SW480 (cell line): ENCODE data around the gene CFAP69.
"Not testable (repeated sequence)": the region's sequence is repeated elsewhere in the genome, so short reads cannot be mapped to it uniquely, and the experiment has no call there.

Experiments used
- DNase-seq: peaks from one replicate; pipeline ENCODE4 v3.0.0-alpha.2; 2016; ENCODE audit warnings: low spot score

The CFAP69 gene

GRCh38 chr7:90231304-90231703, 13.7 kb upstream of the CFAP69 start:
- no peak for DNase-seq

- no peak for DNase-seq
Measured at GRCh38 chr7:90232430-90232829, 12.5 kb upstream of the CFAP69 start.

- DNase-seq: no peak
Measured at GRCh38 chr7:90233569-90233968, 11.4 kb upstream of the CFAP69 start.

GRCh38 chr7:90236721-90237289, 8.2 kb upstream of the CFAP69 start:
- no peak for DNase-seq

- no peak for DNase-seq
Measured at GRCh38 chr7:90238022-90238421, 7.0 kb upstream of the CFAP69 start.

GRCh38 chr7:90238583-90238982, 6.4 kb upstream of the CFAP69 start:
- DNase-seq: no peak

GRCh38 chr7:90239050-90239449, 5.9 kb upstream of the CFAP69 start:
- DNase-seq: no peak

- no peak for DNase-seq
Measured at GRCh38 chr7:90239625-90240228, 5.2 kb upstream of the CFAP69 start.

GRCh38 chr7:90242369-90243168, 2.4 kb upstream of the CFAP69 start:
- DNase-seq: no peak

- no peak for DNase-seq
Measured at GRCh38 chr7:90243556-90243955, 1.4 kb upstream of the CFAP69 start.

- DNase-seq: no peak
Measured at GRCh38 chr7:90244565-90244908, 437 bp upstream of the CFAP69 start.

- no peak for DNase-seq
Measured at GRCh38 chr7:90246171-90246570, 1.2 kb downstream of the CFAP69 start.

- no peak for DNase-seq
Measured at GRCh38 chr7:90248706-90249105, 3.7 kb downstream of the CFAP69 start.

- peak; percentile 72 for DNase-seq
Measured at GRCh38 chr7:90250601-90251303, 5.8 kb downstream of the CFAP69 start.

- DNase-seq: no peak
Measured at GRCh38 chr7:90251304-90251635, 6.3 kb downstream of the CFAP69 start.

GRCh38 chr7:90256011-90256410, 11.0 kb downstream of the CFAP69 start:
- DNase-seq: not testable (repeated sequence)

- DNase-seq: no peak
Measured at GRCh38 chr7:90256778-90257177, 11.8 kb downstream of the CFAP69 start.

GRCh38 chr7:90261441-90261840, 16.5 kb downstream of the CFAP69 start:
- DNase-seq: no peak

GRCh38 chr7:90262438-90262837, 17.5 kb downstream of the CFAP69 start:
- DNase-seq: peak; percentile 86

- DNase-seq: no peak
Measured at GRCh38 chr7:90266808-90267207, 21.8 kb downstream of the CFAP69 start.

- DNase-seq: no peak
Measured at GRCh38 chr7:90267263-90267858, 22.4 kb downstream of the CFAP69 start.

GRCh38 chr7:90269163-90269562, 24.2 kb downstream of the CFAP69 start:
- DNase-seq: no peak
